GM21381 (cell line): ENCODE results near the gene CCDC88B.

Source experiments
- ATAC-seq: cut with Tn5 transposase; IDR thresholded peaks from one replicate; pipeline ENCODE4 v1.9.1; 2021; ENCODE audit warnings: mild to moderate bottlenecking, moderate library complexity; ENCODE audit not compliant: unreplicated experiment

CCDC88B gene, protein sequence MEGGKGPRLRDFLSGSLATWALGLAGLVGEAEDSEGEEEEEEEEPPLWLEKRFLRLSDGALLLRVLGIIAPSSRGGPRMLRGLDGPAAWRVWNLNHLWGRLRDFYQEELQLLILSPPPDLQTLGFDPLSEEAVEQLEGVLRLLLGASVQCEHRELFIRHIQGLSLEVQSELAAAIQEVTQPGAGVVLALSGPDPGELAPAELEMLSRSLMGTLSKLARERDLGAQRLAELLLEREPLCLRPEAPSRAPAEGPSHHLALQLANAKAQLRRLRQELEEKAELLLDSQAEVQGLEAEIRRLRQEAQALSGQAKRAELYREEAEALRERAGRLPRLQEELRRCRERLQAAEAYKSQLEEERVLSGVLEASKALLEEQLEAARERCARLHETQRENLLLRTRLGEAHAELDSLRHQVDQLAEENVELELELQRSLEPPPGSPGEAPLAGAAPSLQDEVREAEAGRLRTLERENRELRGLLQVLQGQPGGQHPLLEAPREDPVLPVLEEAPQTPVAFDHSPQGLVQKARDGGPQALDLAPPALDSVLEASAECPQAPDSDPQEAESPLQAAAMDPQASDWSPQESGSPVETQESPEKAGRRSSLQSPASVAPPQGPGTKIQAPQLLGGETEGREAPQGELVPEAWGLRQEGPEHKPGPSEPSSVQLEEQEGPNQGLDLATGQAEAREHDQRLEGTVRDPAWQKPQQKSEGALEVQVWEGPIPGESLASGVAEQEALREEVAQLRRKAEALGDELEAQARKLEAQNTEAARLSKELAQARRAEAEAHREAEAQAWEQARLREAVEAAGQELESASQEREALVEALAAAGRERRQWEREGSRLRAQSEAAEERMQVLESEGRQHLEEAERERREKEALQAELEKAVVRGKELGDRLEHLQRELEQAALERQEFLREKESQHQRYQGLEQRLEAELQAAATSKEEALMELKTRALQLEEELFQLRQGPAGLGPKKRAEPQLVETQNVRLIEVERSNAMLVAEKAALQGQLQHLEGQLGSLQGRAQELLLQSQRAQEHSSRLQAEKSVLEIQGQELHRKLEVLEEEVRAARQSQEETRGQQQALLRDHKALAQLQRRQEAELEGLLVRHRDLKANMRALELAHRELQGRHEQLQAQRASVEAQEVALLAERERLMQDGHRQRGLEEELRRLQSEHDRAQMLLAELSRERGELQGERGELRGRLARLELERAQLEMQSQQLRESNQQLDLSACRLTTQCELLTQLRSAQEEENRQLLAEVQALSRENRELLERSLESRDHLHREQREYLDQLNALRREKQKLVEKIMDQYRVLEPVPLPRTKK (N-terminal part only)

DNA sequence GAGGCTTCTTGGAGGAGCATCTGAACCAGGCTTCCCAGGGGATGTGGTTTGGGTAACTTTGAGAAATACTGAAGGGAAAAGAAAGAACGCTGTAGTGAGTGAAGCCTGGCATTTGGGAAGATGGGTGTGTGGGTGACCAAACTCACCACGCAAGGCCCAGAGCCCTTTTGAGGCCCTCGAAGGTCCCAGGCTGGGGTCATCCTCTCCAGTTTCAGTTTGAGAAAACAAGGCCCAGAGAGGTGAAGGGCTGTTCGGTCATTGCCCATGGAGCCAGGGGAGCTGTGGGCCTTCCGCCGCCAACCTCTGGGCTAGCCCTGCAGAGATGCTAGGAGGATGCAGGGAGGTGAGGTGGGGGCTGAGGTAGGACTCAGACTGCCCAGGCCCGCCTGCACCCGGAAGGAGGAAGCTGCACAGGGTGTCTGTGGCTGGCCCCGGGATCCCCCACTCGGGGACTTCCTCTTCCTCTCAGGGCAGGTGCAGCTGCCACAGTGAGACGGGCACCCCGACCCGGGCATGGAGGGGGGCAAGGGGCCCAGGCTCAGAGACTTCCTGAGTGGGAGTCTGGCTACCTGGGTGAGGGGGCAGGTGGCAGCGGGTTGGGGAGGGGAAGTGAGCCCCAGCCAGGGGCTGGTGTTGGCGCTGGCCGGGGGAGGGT is at the start of gene CCDC88B:
Gene CCDC88B, plus strand, starts transcription at position 451 of the 655 bp plus-strand sequence. Its CDS starts 63 bp downstream, at position 514.
- ATAC-seq, result peak; percentile 52

GRCh38 chr11:64290352-64291261 is 49.4 kb upstream of the CCDC88B start:
- ATAC-seq, result no peak

DNA sequence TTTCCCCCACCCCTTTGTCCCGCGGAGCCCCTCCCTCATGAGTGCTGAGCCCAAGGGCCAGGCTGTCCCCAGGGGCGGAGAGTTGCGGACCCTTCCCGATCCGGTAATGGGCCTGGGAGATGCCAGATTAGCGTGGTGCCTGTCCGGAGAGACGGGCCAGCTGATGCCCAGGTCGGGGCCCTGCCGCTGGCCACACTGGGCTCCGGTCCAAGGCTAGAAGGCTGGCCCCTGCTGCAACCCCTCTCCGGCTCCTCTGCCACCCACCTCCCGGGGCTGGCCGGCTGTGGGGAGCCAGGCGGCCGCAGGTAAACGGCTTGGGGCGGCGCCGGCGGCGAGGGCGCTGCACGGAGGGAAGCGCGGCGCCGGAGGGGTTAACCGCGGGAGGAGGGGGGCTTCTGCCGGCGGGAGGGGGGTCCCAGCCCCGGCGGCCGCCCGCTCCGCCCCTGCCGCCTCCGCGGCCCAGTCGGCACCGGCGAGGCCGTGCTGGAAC is 48.7 kb upstream of the CCDC88B start, which contains the start of gene KCNK4:
Gene KCNK4, plus strand, starts transcription at position 41 of the 490 bp plus-strand sequence. CDS start 1,717 bp downstream, outside the sequence.
- ATAC-seq, result no peak

DNA sequence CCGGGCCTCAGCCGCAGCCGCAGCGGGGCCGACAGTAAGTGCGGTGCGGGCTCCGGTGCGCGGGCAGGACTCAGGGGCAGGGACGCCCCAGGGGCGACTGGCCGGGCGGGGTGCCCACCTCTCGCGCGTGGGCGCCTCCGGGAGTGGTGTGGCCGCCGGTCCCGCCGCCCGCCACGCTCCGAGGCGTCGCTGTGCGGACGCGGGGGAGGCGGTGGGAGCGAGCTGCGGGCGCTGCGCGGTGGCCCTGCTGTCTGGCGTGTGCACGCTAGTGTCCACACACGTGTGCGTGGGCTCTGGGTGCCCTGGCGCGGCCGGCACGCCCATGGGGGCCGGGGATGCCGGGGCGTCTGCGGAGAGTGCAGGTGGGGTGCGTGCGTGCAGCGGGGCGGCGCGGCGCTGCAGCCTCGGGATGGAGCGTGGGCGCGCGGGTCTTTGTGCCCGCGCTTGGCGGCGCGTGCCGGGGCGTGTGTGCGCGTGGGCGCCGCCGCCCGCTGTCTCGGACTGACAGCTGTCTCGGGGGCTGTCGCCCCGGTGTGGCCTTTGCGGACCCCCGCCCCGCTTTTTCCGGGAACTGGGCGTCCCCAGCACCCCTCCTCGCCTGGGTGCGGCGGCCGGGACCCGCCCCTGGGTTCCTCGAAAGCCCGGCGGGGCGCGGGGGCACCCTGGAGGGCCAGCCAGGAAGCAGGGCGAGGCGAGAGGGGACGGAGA is 48.1 kb upstream of the CCDC88B start:
- no peak for ATAC-seq

DNA sequence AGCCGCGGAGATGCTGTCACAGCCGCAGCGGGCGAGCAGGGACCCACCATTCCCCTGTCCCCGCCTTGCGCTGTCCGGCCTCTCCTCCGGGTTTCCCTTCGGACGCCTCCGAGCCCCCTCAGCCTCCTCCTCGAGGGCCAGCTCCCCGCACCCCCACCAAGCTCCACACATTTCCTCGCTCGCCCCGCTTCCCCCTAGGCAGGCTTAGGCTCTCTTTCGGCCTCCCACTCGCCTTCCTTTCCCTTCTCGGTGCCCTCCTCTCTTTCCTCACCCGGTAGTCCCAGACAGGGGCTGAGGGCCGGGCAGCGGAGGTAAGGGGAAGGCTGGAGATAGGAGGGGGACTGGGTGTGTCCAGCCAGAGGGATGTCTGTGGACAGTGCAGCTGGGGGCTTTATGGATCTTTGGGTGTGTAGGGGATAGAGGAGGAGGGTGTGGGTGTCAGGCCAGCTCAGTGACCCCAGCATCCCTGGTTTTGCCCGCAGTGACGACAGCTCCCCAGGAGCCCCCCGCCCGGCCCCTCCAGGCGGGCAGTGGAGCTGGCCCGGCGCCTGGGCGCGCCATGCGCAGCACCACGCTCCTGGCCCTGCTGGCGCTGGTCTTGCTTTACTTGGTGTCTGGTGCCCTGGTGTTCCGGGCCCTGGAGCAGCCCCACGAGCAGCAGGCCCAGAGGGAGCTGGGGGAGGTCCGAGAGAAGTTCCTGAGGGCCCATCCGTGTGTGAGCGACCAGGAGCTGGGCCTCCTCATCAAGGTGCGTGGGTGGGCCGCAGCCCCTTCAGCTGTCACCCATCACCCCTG is 47.3 kb upstream of the CCDC88B start:
- ATAC-seq, result no peak

GRCh38 chr11:64294774-64295173 is 45.2 kb upstream of the CCDC88B start:
- no peak for ATAC-seq

- ATAC-seq, result no peak
Measured at GRCh38 chr11:64295760-64296159, 44.2 kb upstream of the CCDC88B start.

DNA sequence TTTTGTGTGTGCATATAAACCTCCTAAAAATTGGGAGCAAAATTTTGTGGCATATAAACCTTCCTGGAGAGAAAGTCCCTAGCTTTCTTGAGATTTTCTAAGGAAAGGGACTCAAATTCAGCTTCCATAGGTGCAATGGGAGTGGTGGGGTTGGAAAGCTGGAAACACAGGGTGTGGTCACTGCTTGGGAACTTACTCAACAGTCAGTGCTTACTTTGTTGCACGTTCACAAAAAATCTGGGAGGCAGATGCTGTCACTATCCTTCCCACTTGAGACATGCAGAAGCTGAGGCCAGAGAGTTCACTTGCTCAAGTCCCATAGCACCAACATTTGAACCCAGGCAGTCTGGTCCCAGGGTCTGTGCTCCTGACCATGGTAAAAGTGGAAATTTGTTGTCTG is 43.8 kb upstream of the CCDC88B start:
- no peak for ATAC-seq

GRCh38 chr11:64296830-64297698 is 42.9 kb upstream of the CCDC88B start:
- ATAC-seq, result no peak

DNA sequence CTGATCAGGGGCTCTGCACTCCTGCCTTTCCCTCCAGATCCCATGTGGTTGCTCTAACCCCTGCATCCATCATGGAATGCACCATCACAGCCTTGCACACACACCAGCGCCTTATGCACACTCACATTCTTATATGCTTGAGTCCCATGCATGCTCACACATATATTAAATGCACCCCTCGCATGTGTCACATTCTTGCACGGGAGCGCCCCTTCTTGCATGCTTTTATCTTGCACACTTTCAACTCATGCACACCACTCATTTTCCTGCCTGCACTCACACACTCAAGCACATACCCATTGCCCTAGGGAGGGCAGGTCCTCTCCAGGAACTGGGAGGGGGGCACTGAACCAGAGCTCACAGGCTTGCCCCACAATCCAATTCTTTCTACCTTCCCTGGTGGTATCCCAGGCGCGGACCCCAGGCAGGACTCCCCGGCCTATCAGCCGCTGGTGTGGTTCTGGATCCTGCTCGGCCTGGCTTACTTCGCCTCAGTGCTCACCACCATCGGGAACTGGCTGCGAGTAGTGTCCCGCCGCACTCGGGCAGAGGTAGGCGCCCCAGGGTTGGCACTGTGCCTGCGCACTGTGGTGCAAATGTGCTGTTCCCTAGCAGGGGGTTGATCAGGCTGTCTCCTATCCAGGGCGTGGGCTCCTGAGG is 42.2 kb upstream of the CCDC88B start:
- no peak for ATAC-seq

DNA sequence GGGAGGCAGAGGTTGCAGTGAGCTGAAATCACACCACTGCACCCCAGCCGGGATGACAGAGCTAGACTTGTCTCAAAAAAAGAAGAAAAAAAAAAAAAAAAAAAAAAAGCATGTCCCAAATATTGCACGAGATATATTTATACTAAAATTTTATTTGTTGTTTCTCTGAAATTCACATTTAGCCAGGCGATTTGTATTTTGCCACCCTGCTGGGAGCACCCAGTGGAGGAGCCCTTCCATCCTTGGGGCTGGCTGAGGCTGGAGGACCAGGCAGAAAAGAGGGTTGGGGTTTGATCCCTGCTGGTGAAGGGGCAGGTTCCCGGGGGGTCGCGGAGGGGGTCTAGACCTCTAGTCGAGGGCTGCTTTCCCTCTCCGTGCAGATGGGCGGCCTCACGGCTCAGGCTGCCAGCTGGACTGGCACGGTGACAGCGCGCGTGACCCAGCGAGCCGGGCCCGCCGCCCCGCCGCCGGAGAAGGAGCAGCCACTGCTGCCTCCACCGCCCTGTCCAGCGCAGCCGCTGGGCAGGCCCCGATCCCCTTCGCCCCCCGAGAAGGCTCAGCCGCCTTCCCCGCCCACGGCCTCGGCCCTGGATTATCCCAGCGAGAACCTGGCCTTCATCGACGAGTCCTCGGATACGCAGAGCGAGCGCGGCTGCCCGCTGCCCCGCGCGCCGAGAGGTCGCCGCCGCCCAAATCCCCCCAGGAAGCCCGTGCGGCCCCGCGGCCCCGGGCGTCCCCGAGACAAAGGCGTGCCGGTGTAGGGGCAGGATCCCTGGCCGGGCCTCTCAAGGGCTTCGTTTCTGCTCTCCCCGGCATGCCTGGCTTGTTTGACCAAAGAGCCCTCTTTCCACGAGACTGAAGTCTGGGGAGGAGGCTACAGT is 40.8 kb upstream of the CCDC88B start:
- no peak for ATAC-seq

DNA sequence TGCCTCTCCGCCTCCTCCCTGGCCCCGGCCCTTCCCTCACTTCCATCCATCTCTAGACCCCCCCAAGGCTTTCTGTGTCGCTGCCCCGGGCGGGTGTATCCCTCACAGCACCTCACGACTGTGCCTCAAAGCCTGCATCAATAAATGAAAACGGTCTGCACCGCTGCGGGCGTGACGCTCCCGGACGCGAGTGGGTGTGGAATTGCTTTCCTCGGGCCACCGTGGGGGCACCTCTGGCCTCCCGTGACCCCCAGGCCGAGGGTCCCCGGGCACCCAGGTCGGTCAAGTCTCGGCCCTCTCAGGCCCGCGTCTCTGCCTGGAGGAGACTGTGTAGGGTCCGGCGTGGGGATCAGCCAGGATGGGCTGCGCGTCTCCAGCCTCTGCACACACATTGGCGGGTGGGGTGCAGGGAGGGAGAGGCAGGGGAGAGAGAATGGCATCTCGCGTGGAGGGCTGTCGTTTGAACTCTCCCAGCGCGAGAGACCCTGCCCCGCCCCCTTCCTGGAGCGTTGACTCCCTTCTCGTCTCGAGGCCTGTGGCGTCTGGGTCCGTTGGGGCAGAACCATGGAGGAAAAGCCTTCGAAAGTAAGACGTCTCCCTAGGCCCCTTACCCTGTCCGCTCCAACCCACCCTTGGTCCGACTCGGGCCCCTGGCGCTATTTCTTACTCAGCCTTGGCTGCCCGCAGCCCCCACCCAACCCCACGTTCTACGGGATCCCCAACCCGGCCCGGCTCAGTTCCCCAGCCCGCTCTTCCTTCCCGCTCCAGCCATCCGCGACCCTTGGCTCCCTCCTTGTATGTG is 40.0 kb upstream of the CCDC88B start, which contains the start of gene CATSPERZ:
Gene CATSPERZ, plus strand, starts transcription at position 512 of the 802 bp plus-strand sequence. Its CDS starts 53 bp downstream, at position 565.
- no peak for ATAC-seq

DNA sequence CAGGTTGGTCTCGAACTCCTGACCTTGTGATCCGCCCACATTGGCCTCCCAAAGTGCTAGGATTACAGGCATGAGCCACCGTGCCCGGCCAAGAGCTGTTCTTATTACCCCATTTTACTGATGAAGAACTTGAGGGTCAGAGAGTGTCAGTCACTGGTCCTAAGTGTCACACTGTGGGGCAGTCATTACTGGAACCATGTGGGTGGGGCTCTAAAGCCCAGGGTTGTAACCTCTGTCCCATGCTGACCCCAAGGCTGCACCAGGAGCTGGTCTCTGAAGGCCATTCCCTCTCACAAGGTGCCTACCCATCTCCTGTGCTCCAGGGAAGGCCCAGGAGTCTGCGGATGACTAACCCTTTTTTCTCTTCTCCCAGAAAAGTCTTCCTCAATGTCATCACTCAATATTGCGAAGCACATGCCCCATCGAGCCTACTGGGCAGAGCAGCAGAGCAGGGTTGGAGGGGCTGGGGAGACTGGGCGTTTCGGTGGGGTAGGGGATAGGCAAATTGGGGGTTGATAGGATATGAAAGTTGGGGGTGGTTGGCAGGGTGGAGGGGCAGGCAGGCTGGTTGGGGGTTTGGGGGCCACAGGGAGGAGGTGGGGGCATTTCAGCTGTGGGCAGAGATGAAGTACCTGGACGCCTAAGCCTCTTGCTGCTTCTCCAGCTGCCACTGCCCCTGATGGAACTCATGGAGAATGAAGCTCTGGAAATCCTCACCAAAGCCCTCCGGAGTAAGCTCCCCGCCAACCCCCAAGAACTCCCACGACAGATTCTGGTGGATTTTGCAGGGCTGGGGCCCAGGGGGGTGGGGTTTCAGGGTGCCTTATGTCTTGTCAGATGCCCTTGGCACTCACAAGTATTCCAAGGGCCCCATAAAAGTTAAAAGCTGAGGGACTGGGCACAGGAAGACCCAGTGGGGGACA is 36.6 kb upstream of the CCDC88B start:
- ATAC-seq, result no peak
